Liver (tissue), 9 donors: ENCODE measurements around the gene TM9SF3. TPM values are rescaled to one million over a fixed set of nuclear protein-coding genes. Genes with fewer than 3 reads are reported as not detected.

Experiments
- DNase-seq: peaks from one replicate; pipeline ENCODE4 v3.0.0-alpha.2; 2017; ENCODE audit warnings: low spot score
- H3K27ac ChIP-seq, 2 donors: one replicate each; pipeline ENCODE4 v1.7.0; 2013; ENCODE audit warnings: inconsistent platforms in 2 of 2, low read length in 2 of 2, control low read depth in 1 of 2, low read depth in 1 of 2, mild to moderate bottlenecking in 1 of 2
- H3K27me3 ChIP-seq, 4 donors: one replicate each; pipeline versions ENCODE4 v1.6.1 to v1.7.0; 2013; ENCODE audit warnings: low read length in 3 of 4, inconsistent platforms in 1 of 4, mild to moderate bottlenecking in 1 of 4, moderate library complexity in 1 of 4; ENCODE audit not compliant: control insufficient read depth in 4 of 4, insufficient read depth in 4 of 4
- H3K36me3 ChIP-seq, 4 donors: one replicate each; pipeline versions ENCODE4 v1.6.1 to v1.7.0; 2013; ENCODE audit warnings: low read length in 3 of 4, mild to moderate bottlenecking in 3 of 4, low read depth in 1 of 4, moderate library complexity in 1 of 4; ENCODE audit not compliant: control insufficient read depth in 4 of 4, insufficient read depth in 3 of 4
- H3K4me1 ChIP-seq, 4 donors: one replicate each; pipeline versions ENCODE4 v1.6.1 to v1.7.0; 2013; ENCODE audit warnings: low read length in 3 of 4, mild to moderate bottlenecking in 3 of 4, moderate library complexity in 1 of 4; ENCODE audit not compliant: control insufficient read depth in 4 of 4, insufficient read depth in 4 of 4
- H3K4me3 ChIP-seq, 3 donors: one replicate each; pipeline versions ENCODE4 v1.6.1 to v1.7.0; 2013; ENCODE audit warnings: low read length in 3 of 3, control low read depth in 1 of 3, low read depth in 1 of 3, mild to moderate bottlenecking in 1 of 3
- H3K9ac ChIP-seq, 2 donors: one replicate each; pipeline ENCODE4 v1.7.0; 2013; ENCODE audit warnings: low read length in 2 of 2, mild to moderate bottlenecking in 2 of 2, moderate library complexity in 2 of 2, control low read depth in 1 of 2, low read depth in 1 of 2
- H3K9me3 ChIP-seq, 4 donors: one replicate each; pipeline versions ENCODE4 v1.6.1 to v1.7.0; 2013; ENCODE audit warnings: low read length in 3 of 4; ENCODE audit not compliant: control insufficient read depth in 4 of 4
- EGR1 ChIP-seq, 2 donors: IDR thresholded peaks; 2 replicates each; pipeline ENCODE4 v1.6.1; 2016 to 2018; ENCODE audit warnings: antibody characterized with exemption in 2 of 2, low read depth in 2 of 2
- FOXA1 ChIP-seq: IDR thresholded peaks from 2 replicates; pipeline ENCODE4 v1.6.1; 2016; ENCODE audit warnings: antibody characterized with exemption
- FOXA2 ChIP-seq: IDR thresholded peaks from 2 replicates; pipeline ENCODE4 v1.6.1; 2016; ENCODE audit warnings: antibody characterized with exemption
- JUND ChIP-seq, 2 donors: IDR thresholded peaks; 2 replicates each; pipeline ENCODE4 v1.6.1; 2016; ENCODE audit warnings: antibody characterized with exemption in 2 of 2
- NR2F2 ChIP-seq: IDR thresholded peaks from 2 replicates; pipeline ENCODE4 v1.6.1; 2016; ENCODE audit warnings: antibody characterized with exemption
- SP1 ChIP-seq: IDR thresholded peaks from 2 replicates; pipeline ENCODE4 v1.6.1; 2018; ENCODE audit warnings: antibody characterized with exemption, mild to moderate bottlenecking
- TAF1 ChIP-seq: conservative IDR thresholded peaks from 2 replicates; pipeline ENCODE4 v1.6.1; 2016; ENCODE audit warnings: antibody characterized with exemption, mild to moderate bottlenecking
- YY1 ChIP-seq: IDR thresholded peaks from 2 replicates; pipeline ENCODE4 v1.6.1; 2016; ENCODE audit warnings: antibody characterized with exemption, mild to moderate bottlenecking
- WGBS: extraction: QIAGEN DNeasy Blood & Tissue Kit; methylation state at CpG from one replicate; pipeline ENCODE4 v1.1.7; 2013; 5-methylcytosine and 5-hydroxymethylcytosine counted together
- polyA plus RNA-seq, 2 donors: library from polyadenylated mRNA; stranded (reverse) in 1 of 2; unstranded in 1 of 2; fragments of 200-250 nt in 1 of 2; fragments of >200 nt in 1 of 2; fragmentation: Nextera tagmentation in 1 of 2; extraction: Ambion mirVana in 1 of 2; gene quantifications; one replicate each; pipeline versions ENCODE4 v1.2.1 to v1.2.3, GENCODE V29; 2013 to 2015
- total RNA-seq, 2 donors: library from RNA; depleted of rRNA; stranded (reverse); fragments of >200 nt; gene quantifications; one replicate each; pipeline ENCODE4 v1.2.3, GENCODE V29; 2014
- TF ChIP-seq, protein P1 (sequence below): IDR thresholded peaks from 2 replicates; pipeline ENCODE4 v1.6.1; 2016; ENCODE audit warnings: antibody characterized with exemption, mild to moderate bottlenecking
- TF ChIP-seq, protein P2 (sequence below): IDR thresholded peaks from 2 replicates; pipeline ENCODE4 v1.6.1; 2016; ENCODE audit warnings: antibody characterized with exemption
- TF ChIP-seq, protein P3 (sequence below): IDR thresholded peaks from 2 replicates; pipeline ENCODE4 v1.6.1; 2016; ENCODE audit warnings: antibody characterized with exemption
- TF ChIP-seq, protein P4 (sequence below): IDR thresholded peaks from 2 replicates; pipeline ENCODE4 v1.6.1; 2016; ENCODE audit warnings: antibody characterized with exemption
- TF ChIP-seq, protein P5 (sequence below): fragments of 150-350 bp; IDR thresholded peaks from 2 replicates; pipeline ENCODE4 v1.5.1; 2017; ENCODE audit warnings: improper control_type of control experiment, low read depth, low read length; ENCODE audit not compliant: missing input control
- donor health status: healthy.
- donor health status: healthy.
- donor health status: healthy.
- donor health status: healthy.
- donor health status: healthy.

Gene TM9SF3
- total and polyA plus RNA-seq, 4 donors, result 20.5 to 115 (median 55.4) TPM

DNA sequence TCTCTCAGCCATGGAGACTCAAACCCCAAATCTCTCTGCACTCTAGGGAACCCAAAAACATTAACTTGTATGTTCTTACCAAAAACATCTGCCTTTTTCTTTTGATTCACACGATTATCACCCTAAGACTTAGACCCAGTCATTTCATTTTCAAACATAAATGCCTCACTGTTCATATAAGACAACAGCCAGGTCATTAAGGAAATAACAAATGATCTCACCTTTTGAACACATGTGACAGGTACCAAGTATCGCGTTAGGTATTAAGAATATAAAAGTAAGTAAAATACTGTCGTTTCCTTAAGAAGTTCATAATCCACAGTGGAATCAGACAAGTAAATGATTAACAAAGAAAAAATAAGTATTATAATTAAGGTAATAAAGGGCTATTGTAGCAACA lies 8.8 kb downstream of the TM9SF3 start (continued):
- TF ChIP-seq, protein P1, sequence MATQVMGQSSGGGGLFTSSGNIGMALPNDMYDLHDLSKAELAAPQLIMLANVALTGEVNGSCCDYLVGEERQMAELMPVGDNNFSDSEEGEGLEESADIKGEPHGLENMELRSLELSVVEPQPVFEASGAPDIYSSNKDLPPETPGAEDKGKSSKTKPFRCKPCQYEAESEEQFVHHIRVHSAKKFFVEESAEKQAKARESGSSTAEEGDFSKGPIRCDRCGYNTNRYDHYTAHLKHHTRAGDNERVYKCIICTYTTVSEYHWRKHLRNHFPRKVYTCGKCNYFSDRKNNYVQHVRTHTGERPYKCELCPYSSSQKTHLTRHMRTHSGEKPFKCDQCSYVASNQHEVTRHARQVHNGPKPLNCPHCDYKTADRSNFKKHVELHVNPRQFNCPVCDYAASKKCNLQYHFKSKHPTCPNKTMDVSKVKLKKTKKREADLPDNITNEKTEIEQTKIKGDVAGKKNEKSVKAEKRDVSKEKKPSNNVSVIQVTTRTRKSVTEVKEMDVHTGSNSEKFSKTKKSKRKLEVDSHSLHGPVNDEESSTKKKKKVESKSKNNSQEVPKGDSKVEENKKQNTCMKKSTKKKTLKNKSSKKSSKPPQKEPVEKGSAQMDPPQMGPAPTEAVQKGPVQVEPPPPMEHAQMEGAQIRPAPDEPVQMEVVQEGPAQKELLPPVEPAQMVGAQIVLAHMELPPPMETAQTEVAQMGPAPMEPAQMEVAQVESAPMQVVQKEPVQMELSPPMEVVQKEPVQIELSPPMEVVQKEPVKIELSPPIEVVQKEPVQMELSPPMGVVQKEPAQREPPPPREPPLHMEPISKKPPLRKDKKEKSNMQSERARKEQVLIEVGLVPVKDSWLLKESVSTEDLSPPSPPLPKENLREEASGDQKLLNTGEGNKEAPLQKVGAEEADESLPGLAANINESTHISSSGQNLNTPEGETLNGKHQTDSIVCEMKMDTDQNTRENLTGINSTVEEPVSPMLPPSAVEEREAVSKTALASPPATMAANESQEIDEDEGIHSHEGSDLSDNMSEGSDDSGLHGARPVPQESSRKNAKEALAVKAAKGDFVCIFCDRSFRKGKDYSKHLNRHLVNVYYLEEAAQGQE, result no peak

DNA sequence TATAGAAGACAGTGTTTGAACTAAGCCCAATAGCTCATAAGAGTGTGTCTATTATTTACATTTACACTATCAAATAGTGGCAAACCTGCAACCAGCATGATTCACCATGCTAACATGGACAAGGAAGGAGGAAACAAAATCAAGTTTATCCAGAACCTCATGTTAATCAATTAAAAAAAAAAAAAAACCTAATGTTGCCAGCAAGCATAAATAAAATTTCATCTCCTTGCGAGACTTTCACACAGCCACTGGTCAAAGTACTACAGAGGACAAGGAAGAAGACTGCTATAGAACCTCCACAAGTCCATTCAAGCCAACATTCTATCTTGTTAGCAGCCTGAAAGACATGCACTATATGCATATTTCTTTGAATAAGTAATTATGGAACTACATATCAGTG lies 9.7 kb downstream of the TM9SF3 start:
- H3K4me1 ChIP-seq, result peaks cover 6 to 26% (median 10%) of the 10 kb centered on the region in 4 donors
- H3K4me3 ChIP-seq, result no peak overlapping the region
- H3K27me3 ChIP-seq, result no peaks in the 10 kb centered on the region
- peaks cover 0 to 9% (median under 1%) of the 10 kb centered on the region in 4 donors for H3K36me3 ChIP-seq
- H3K9ac ChIP-seq, result no peak overlapping the region
- TF ChIP-seq JUND (IDR thresholded peaks at IDR 0.05), result no peak
- no peak for TF ChIP-seq FOXA2
- no peak for TF ChIP-seq SP1
- TF ChIP-seq TAF1, result no peak
- no peak for TF ChIP-seq NR2F2
- no peak for TF ChIP-seq EGR1 (IDR thresholded peaks at IDR 0.05; ENCODE audit: low read depth in 2 of 2)
- TF ChIP-seq FOXA1, result no peak
- no peak for TF ChIP-seq YY1
- TF ChIP-seq, protein P2, sequence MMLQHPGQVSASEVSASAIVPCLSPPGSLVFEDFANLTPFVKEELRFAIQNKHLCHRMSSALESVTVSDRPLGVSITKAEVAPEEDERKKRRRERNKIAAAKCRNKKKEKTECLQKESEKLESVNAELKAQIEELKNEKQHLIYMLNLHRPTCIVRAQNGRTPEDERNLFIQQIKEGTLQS, result no peak
- TF ChIP-seq, protein P3, sequence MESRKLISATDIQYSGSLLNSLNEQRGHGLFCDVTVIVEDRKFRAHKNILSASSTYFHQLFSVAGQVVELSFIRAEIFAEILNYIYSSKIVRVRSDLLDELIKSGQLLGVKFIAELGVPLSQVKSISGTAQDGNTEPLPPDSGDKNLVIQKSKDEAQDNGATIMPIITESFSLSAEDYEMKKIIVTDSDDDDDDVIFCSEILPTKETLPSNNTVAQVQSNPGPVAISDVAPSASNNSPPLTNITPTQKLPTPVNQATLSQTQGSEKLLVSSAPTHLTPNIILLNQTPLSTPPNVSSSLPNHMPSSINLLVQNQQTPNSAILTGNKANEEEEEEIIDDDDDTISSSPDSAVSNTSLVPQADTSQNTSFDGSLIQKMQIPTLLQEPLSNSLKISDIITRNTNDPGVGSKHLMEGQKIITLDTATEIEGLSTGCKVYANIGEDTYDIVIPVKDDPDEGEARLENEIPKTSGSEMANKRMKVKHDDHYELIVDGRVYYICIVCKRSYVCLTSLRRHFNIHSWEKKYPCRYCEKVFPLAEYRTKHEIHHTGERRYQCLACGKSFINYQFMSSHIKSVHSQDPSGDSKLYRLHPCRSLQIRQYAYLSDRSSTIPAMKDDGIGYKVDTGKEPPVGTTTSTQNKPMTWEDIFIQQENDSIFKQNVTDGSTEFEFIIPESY, result no peak
- TF ChIP-seq, protein P1, result no peak
- TF ChIP-seq, protein P4, sequence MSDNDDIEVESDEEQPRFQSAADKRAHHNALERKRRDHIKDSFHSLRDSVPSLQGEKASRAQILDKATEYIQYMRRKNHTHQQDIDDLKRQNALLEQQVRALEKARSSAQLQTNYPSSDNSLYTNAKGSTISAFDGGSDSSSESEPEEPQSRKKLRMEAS, result no peak
- TF ChIP-seq, protein P5, sequence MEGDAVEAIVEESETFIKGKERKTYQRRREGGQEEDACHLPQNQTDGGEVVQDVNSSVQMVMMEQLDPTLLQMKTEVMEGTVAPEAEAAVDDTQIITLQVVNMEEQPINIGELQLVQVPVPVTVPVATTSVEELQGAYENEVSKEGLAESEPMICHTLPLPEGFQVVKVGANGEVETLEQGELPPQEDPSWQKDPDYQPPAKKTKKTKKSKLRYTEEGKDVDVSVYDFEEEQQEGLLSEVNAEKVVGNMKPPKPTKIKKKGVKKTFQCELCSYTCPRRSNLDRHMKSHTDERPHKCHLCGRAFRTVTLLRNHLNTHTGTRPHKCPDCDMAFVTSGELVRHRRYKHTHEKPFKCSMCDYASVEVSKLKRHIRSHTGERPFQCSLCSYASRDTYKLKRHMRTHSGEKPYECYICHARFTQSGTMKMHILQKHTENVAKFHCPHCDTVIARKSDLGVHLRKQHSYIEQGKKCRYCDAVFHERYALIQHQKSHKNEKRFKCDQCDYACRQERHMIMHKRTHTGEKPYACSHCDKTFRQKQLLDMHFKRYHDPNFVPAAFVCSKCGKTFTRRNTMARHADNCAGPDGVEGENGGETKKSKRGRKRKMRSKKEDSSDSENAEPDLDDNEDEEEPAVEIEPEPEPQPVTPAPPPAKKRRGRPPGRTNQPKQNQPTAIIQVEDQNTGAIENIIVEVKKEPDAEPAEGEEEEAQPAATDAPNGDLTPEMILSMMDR, result no peak
- H3K27ac ChIP-seq, result no peak overlapping the region
- DNase-seq, result no peak
- H3K9me3 ChIP-seq, result no peaks in the 10 kb centered on the region
- WGBS, result 87% methylated on average over 1 of the region's 1 CpG
